AG09309 (cell line): ENCODE results near the gene SPIN3.

ENCODE experiments used
- DNase-seq: peaks from one replicate; pipeline ENCODE4 v3.0.0-alpha.2; 2010; ENCODE audit warnings: low read depth
- H3K4me3 ChIP-seq: 2 replicates; pipeline ENCODE4 v1.5.1; 2011; ENCODE audit warnings: mild to moderate bottlenecking, low read depth, low read length, moderate library complexity; ENCODE audit not compliant: control insufficient read depth
- CTCF ChIP-seq: IDR thresholded peaks from 2 replicates; pipeline ENCODE4 v1.5.1; 2011; ENCODE audit warnings: mild to moderate bottlenecking, low read depth, low read length, inconsistent platforms; ENCODE audit not compliant: insufficient read depth, control insufficient read depth; ENCODE audit errors: missing control alignments

Gene SPIN3

GRCh38 chrX:56943264-56943663, 52.1 kb downstream of the SPIN3 start:
- no peak for TF ChIP-seq CTCF
- DNase-seq: no peak
- H3K4me3 ChIP-seq: no peak overlapping the region
